ENCODE measurements around the gene IFT22.
"Not testable (repeated sequence)": the region's sequence is repeated elsewhere in the genome, so short reads cannot be mapped to it uniquely, and the experiment has no call there.

IFT22 gene

GRCh38 chr7:101308245-101309085, 13.1 kb downstream of the IFT22 start:
- Histone ChIP-seq H3K27ac (ENCODE audit: low read length) (no peak overlapping the region), H3K4me1 (ENCODE audit: control insufficient read depth in 1 of 2, insufficient read depth in 2 of 2, low read length in 2 of 2) (peaks cover 0 to 11% of the 10 kb centered on the region in 2 donors), H3K36me3 (ENCODE audit: control insufficient read depth in 1 of 2, insufficient read depth in 2 of 2, low read length in 2 of 2) (no peaks in the 10 kb centered on the region), H3K27me3 (ENCODE audit: low read depth, low read length) (peaks cover 6% of the 10 kb centered on the region), H3K4me3 (ENCODE audit: low read depth in 1 of 2, low read length in 2 of 2) (peak overlapping the region; percentile 39 to 58), H3K9me3 (ENCODE audit: control insufficient read depth in 1 of 2, low read length in 2 of 2) (peaks cover 0 to 5% of the 10 kb centered on the region in 2 donors)

DNA sequence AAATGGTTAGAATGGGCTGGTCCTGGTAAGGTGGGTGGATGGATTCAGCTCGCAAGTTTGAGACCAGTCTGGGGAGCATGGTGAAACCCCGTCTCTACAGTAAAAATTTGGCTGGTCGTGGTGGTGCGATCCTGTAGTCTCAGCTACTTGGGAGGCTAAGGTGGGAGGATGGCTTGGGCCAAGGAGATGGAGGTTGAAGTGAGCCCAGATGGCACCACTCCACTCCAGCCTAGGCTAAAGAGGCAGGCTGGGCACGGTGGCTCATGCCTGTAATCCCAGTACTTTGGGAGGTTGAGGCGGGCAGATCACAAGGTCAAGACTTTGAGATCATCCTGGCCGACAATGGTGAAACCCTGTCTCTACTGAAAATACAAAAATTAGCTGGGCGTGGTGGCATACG, 15.3 kb downstream of the IFT22 start:
- Histone ChIP-seq H3K4me1 (ENCODE audit: control insufficient read depth in 1 of 2, insufficient read depth in 2 of 2, low read length in 2 of 2) (peaks cover 0 to 19% of the 10 kb centered on the region in 2 donors), H3K27me3 (ENCODE audit: low read depth, low read length) (peaks cover 15% of the 10 kb centered on the region), H3K27ac (ENCODE audit: low read length) (no peak overlapping the region), H3K36me3 (ENCODE audit: control insufficient read depth in 1 of 2, insufficient read depth in 2 of 2, low read length in 2 of 2) (no peaks in the 10 kb centered on the region), H3K9me3 (ENCODE audit: control insufficient read depth in 1 of 2, low read length in 2 of 2) (peaks cover under 1 to 15% of the 10 kb centered on the region in 2 donors), H3K4me3 (ENCODE audit: low read depth in 1 of 2, low read length in 2 of 2) (no peak overlapping the region)

DNA sequence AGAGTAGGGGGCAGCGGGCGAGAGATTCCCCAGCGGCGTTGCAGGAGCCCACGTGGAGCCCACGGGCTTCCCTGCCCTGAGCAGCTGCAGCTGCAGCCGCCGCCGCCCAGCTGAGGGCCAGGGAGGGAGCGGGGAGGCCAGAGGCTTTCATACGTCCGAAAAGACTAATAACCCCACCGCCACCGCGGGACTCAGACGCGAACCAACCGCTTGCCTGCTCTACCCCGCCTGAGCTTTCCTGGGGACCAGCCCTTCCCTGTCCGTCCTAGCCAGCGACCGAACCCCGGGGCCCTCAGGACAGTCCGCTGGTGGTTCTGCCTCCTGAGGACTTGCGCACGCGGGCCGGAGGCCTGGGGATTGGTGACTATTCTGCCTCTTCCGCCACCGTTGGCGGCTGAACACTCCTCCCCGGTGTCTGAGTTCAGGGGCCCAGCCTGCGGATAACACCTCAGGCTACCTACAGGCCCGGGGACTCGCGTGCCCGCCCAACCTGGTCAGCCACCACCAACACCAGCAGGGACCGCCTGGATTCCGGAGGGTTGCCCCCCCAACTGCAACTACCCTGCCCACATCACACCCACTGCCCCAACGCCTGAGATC, 18.4 kb downstream of the IFT22 start:
- Histone ChIP-seq H3K36me3 (ENCODE audit: control insufficient read depth in 1 of 2, insufficient read depth in 2 of 2, low read length in 2 of 2) (no peaks in the 10 kb centered on the region), H3K4me3 (ENCODE audit: low read depth in 1 of 2, low read length in 2 of 2) (peak overlapping the region in 1 of 2 donors; percentile 47), H3K4me1 (ENCODE audit: control insufficient read depth in 1 of 2, insufficient read depth in 2 of 2, low read length in 2 of 2) (peaks cover 0 to 19% of the 10 kb centered on the region in 2 donors), H3K27me3 (ENCODE audit: low read depth, low read length) (peaks cover 36% of the 10 kb centered on the region), H3K27ac (ENCODE audit: low read length) (no peak overlapping the region), H3K9me3 (ENCODE audit: control insufficient read depth in 1 of 2, low read length in 2 of 2) (peaks cover 10 to 28% of the 10 kb centered on the region in 2 donors)

- peaks cover 10 to 28% of the 10 kb centered on the region in 2 donors for H3K9me3 ChIP-seq (ENCODE audit: control insufficient read depth in 1 of 2, low read length in 2 of 2)
- H3K27me3 ChIP-seq (ENCODE audit: low read depth, low read length) = peaks cover 36% of the 10 kb centered on the region
- peak overlapping the region in 1 of 2 donors; percentile 47 for H3K4me3 ChIP-seq (ENCODE audit: low read depth in 1 of 2, low read length in 2 of 2)
- peaks cover 0 to 14% of the 10 kb centered on the region in 2 donors for H3K4me1 ChIP-seq (ENCODE audit: control insufficient read depth in 1 of 2, insufficient read depth in 2 of 2, low read length in 2 of 2)
- no peak overlapping the region for H3K27ac ChIP-seq (ENCODE audit: low read length)
- no peaks in the 10 kb centered on the region for H3K36me3 ChIP-seq (ENCODE audit: control insufficient read depth in 1 of 2, insufficient read depth in 2 of 2, low read length in 2 of 2)
Observed at GRCh38 chr7:101302641-101303101, 18.9 kb downstream of the IFT22 start.

DNA sequence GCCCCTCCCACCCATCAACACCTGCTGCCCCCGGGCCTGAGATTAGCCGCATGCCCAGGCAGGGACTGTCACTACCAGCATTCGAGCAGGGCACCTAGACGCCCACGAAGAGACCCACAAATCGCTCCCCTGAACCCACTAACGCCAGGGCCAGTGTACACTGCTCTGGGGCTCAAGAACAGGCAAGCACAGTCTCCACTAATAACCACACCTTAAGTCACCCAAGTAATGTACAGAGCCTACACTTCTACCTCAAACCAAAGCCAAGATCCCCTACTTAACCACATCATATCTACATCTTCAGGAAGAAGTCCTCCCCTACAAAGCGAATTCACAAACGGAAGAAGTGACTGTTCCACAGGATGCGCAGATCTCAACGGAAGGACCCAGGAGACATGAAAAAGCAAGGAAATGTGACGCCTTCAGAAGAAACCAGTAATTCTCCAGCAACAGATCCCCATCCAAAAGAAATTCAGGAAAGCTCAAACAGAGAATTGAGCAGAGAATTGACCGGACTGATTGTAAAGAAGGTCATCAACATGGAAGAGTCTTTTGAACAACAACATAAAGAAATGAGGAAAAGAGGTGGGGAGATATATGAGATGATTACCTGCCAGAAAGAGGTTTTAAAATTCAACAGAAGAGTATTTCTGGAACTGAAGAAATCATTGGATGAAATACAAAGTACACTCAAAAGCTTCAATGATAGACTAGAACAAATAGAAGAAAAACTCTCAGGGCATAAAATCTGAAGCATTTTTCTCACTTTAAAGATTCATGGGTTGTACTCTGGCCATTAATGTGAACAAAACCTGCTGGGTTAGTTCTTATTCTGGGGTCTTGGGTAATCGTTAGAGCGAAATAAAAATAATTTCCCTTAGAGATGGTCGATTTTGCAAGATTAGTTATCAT, 20.9 kb downstream of the IFT22 start:
- H3K9me3 ChIP-seq (ENCODE audit: control insufficient read depth in 1 of 2, low read length in 2 of 2) = peaks cover 10 to 28% of the 10 kb centered on the region in 2 donors
- no peaks in the 10 kb centered on the region for H3K36me3 ChIP-seq (ENCODE audit: control insufficient read depth in 1 of 2, insufficient read depth in 2 of 2, low read length in 2 of 2)
- H3K27ac ChIP-seq (ENCODE audit: low read length) = no peak overlapping the region
- peak overlapping the region in 1 of 2 donors; percentile 32 for H3K4me3 ChIP-seq (ENCODE audit: low read depth in 1 of 2, low read length in 2 of 2)
- peaks cover 0 to 14% of the 10 kb centered on the region in 2 donors for H3K4me1 ChIP-seq (ENCODE audit: control insufficient read depth in 1 of 2, insufficient read depth in 2 of 2, low read length in 2 of 2)
- H3K27me3 ChIP-seq (ENCODE audit: low read depth, low read length) = peaks cover 36% of the 10 kb centered on the region

DNA sequence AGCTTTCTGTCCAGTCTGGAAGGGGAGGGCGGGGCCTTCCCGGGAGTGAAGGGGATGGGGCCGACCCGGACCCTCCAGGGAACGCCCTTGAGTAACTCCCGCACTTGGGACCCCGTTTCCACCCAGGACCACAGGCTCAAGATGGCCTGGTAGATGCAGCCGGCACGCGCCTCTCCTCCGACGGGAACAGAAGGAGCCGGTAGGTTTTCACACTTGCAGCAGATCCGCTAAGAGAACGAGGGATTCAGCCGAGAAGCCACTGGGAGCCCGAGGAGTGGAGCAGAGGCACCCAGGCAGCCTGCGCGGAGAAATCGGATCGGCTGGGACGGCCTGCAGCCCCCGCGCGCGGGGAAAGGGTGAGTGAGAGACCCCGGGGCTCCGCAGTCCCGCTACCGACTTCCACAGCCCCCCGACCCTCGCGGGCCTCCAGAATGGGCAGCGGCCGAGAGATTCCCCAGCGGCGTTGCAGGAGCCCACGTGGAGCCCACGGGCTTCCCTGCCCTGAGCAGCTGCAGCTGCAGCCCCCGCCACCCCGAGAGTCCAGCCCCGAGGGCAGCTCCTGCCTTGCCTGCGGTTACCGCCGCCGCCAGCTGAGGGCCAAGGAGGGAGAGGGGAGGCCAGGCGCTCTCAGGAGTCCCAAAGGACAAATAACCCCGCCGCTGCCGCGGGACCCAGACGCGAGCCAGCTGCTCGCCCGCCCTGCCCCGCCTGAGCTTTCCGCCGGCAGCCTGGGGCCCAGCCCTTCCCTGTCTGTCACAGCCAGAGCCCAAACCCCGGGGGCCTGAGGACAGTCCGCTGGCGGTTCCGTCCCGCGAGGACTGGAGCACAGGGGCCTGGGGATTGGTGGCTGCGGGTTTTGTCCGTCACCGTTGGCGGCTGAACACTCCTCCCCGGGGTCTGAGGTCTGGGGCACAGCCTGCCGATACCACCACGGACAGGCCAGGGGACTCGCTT, 21.8 kb downstream of the IFT22 start:
- Histone ChIP-seq H3K27me3 (ENCODE audit: low read depth, low read length) (peaks cover 36% of the 10 kb centered on the region), H3K4me1 (ENCODE audit: control insufficient read depth in 1 of 2, insufficient read depth in 2 of 2, low read length in 2 of 2) (peaks cover 0 to 14% of the 10 kb centered on the region in 2 donors), H3K36me3 (ENCODE audit: control insufficient read depth in 1 of 2, insufficient read depth in 2 of 2, low read length in 2 of 2) (no peaks in the 10 kb centered on the region), H3K9me3 (ENCODE audit: control insufficient read depth in 1 of 2, low read length in 2 of 2) (peaks cover 10 to 28% of the 10 kb centered on the region in 2 donors), H3K4me3 (ENCODE audit: low read depth in 1 of 2, low read length in 2 of 2) (peak overlapping the region in 1 of 2 donors; percentile 32), H3K27ac (ENCODE audit: low read length) (no peak overlapping the region)

DNA sequence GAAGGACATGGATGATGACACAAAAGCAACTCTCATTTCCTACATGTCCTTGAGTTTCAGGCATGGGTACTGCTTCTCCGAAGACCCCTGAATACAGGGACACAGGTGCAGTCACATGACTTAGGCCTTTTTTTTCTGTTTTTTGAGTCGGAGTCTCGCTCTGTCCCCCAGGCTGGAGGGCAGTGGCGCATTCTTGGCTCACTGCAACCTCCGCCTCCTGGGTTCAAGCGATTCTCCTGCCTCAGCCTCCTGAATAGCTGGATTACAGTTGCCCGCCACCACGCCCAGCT, 26.8 kb downstream of the IFT22 start:
- Histone ChIP-seq H3K27ac (ENCODE audit: low read length) (no peak overlapping the region), H3K27me3 (ENCODE audit: low read depth, low read length) (peaks cover 9% of the 10 kb centered on the region), H3K9me3 (ENCODE audit: control insufficient read depth in 1 of 2, low read length in 2 of 2) (no peaks in the 10 kb centered on the region), H3K36me3 (ENCODE audit: control insufficient read depth in 1 of 2, insufficient read depth in 2 of 2, low read length in 2 of 2) (no peaks in the 10 kb centered on the region), H3K4me1 (ENCODE audit: control insufficient read depth in 1 of 2, insufficient read depth in 2 of 2, low read length in 2 of 2) (peaks cover 0 to 6% of the 10 kb centered on the region in 2 donors), H3K4me3 (ENCODE audit: low read depth in 1 of 2, low read length in 2 of 2) (no peak overlapping the region)

DNA sequence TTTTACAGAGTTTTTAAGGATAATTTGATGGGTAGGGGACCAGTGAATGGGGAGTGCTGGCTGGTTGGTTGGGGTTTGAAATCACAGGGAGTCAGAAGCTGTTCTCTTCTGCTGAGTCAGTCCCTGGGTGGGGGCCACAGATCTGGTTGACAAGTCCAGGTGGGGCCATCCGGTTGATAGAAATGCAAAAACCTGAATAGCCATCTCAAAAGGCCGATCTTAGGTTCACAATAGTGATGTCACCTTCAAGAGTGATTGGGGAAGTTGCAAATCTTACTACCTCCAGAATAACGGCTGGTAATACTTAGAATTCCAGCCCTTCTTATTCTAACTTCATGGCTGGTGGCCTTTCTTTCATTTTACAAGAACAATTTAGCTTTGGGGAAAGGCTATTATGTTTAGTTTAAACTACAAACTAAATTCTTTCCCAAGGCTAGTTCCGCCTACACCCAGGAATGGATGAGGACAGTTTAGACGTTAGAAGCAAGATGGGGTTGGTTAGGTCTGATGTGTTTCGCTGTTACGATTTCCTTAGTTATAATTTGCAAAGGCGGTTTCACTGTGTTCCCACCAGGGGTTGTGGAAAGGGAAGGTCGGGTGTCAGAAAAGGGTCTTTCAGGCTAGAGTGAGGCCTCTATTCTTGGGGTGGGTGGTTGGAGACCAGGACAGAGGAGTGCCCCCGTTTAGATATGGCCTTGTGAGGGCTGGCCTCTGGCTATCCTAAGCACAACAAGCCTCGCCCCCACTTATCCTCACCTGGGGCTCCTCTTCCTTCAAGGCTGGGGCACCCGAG, 27.4 kb downstream of the IFT22 start:
- Histone ChIP-seq H3K4me3 (ENCODE audit: low read depth in 1 of 2, low read length in 2 of 2) (no peak overlapping the region), H3K27me3 (ENCODE audit: low read depth, low read length) (peaks cover 4% of the 10 kb centered on the region), H3K9me3 (ENCODE audit: control insufficient read depth in 1 of 2, low read length in 2 of 2) (no peaks in the 10 kb centered on the region), H3K4me1 (ENCODE audit: control insufficient read depth in 1 of 2, insufficient read depth in 2 of 2, low read length in 2 of 2) (peaks cover 0 to under 1% of the 10 kb centered on the region in 2 donors), H3K36me3 (ENCODE audit: control insufficient read depth in 1 of 2, insufficient read depth in 2 of 2, low read length in 2 of 2) (no peaks in the 10 kb centered on the region), H3K27ac (ENCODE audit: low read length) (no peak overlapping the region)

DNA sequence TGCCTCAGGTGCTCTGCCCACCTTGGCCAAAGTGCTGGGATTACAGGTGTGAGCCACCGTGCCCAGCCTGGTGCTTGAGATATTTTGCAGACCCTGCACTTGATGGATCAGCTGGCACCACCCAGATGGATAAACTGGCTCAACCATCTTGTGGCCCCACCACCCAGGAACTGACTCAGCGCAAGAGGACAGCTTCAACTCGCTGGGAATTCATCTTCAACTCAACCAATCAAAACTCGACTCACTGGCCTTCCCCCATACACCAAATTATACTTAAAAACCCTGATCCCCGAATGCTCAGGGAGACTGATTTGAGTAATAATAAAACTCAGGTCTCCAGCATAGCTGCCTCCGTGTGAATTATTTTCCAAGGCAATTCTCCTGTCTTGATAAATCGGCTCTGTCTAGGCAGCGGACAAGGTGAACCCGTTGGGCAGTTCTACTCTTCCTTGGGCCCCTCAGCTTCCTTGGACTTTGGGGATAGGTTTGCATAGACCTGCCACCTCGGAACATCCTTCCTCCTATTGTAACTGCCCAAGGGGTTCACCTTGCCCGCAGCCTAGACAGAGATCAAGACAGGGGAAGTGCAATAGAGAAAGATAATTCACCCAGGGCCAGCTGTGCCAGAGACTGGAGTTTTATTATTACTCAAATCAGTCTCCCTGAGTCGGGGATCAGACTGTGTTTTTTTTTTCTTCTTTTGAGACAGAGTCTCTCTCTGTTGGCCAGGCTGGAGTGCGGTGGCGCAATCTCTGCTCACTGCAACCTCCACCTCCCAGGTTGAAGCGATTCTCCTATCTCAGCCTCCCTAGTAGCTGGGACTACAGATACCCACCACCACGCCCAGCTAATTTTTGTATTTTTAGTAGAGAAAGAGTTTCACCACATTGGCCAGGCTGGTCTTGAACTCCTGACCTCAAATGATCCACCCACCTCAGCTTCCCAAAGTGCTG, 28.3 kb downstream of the IFT22 start:
- not testable (repeated sequence) for H3K27ac ChIP-seq (ENCODE audit: low read length); H3K27me3 ChIP-seq (ENCODE audit: low read depth, low read length); H3K4me3 ChIP-seq (ENCODE audit: low read depth in 1 of 2, low read length in 2 of 2); H3K36me3 ChIP-seq (ENCODE audit: control insufficient read depth in 1 of 2, insufficient read depth in 2 of 2, low read length in 2 of 2); H3K4me1 ChIP-seq (ENCODE audit: control insufficient read depth in 1 of 2, insufficient read depth in 2 of 2, low read length in 2 of 2); H3K9me3 ChIP-seq (ENCODE audit: control insufficient read depth in 1 of 2, low read length in 2 of 2)

Measured in muscle layer of duodenum (tissue), 2 donors.